Lower lobe of right lung (tissue), 2 donors: ENCODE results near the gene P2RY6. TPM values are rescaled to one million over a fixed set of nuclear protein-coding genes. Genes with fewer than 3 reads are reported as not detected.

Source experiments
- ATAC-seq, 2 donors: fragments of 200-7000 bp; cut with Tn5 transposase; one replicate each; pipeline ENCODE4 v1.9.1; 2020 to 2022; ENCODE audit warnings: mild to moderate bottlenecking in 2 of 2, moderate library complexity in 2 of 2
- DNase-seq: peaks from one replicate; pipeline ENCODE4 v3.0.0-alpha.2; 2020
- H3K27ac ChIP-seq: fragments of 200-600 bp; one replicate; pipeline ENCODE4 v1.8.0; 2022
- H3K27me3 ChIP-seq: fragments of 200-600 bp; one replicate; pipeline ENCODE4 v1.8.0; 2022; ENCODE audit warnings: low read depth
- H3K36me3 ChIP-seq: fragments of 200-600 bp; one replicate; pipeline ENCODE4 v1.8.0; 2022; ENCODE audit warnings: mild to moderate bottlenecking
- H3K4me1 ChIP-seq: fragments of 200-600 bp; one replicate; pipeline ENCODE4 v1.8.0; 2022
- H3K4me3 ChIP-seq: fragments of 200-600 bp; one replicate; pipeline ENCODE4 v1.8.0; 2022; ENCODE audit warnings: mild to moderate bottlenecking
- H3K9me3 ChIP-seq: fragments of 200-600 bp; one replicate; pipeline ENCODE4 v1.8.0; 2022
- CTCF ChIP-seq: fragments of 200-600 bp; IDR thresholded peaks from one replicate; pipeline ENCODE4 v1.8.0; 2022; ENCODE audit warnings: antibody characterized with exemption, mild to moderate bottlenecking
- intact Hi-C: fragments of 100-400 bp; cut with DNase I; formaldehyde crosslinking; loops from one replicate; pipeline ENCODE4 v1.11.0; 2022
- total RNA-seq: library from RNA; stranded (reverse); fragmentation: NEBNext Ultra II Directional; extraction: Animal tissue kit (Norgen Biotek cat#: 25700); gene quantifications from one replicate; pipeline ENCODE4 v1.2.1, GENCODE V29; 2021
- donor health status: DM: no; HTN: yes; CAD: no; lungs with severe emphysema.

The P2RY6 gene
- total RNA-seq, 1 donor from 2014 or later = 3.6 TPM

DNA sequence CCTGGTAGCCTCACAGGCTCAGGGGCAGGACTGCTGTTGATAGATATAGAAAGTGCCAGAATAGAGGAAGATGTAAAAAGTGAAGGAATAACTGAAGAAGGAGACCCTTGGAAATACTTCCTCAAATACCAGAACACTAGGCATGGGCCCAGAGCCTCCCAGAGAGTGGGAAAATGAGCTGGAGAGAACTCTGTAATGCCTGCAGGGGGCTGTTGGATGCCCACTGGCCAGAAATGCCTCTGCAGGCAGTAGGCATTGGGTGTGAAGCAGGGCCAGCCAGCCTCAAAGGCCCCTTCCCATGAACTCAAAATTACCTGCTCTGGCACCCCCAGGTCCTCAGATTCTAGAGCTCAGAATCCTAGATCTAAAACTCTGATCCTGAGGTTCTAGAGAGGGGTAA, 38.9 kb upstream of the P2RY6 start:
- no peak overlapping the region for H3K27ac ChIP-seq

DNA sequence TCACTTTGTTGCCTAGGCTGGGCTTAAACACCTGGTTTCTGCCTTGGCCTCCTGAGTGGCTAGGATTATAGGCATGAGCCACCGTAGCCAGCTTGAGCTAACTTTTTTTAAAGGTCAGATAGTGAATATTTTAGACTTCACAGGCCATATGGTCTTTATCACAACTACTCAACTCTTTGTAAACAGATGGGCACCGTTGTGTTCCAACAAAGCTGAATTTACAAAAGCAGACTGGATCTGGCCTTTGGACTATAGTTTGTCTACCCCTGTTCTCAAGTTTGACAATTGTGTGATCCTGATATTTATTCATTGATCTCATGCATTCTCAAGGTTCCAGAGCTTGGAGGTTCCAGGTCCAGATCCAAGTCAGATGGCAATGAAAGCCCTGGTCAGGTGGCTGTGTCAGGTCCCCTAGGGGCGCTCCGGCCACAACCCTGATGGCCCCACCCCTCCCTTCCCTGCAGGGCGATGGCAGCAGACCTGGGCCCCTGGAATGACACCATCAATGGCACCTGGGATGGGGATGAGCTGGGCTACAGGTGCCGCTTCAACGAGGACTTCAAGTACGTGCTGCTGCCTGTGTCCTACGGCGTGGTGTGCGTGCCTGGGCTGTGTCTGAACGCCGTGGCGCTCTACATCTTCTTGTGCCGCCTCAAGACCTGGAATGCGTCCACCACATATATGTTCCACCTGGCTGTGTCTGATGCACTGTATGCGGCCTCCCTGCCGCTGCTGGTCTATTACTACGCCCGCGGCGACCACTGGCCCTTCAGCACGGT, 38.3 kb upstream of the P2RY6 start:
- H3K4me1 ChIP-seq = peaks cover 6% of the 10 kb centered on the region
- no peak for TF ChIP-seq CTCF

More for the DNA sequence above, 38.9 kb upstream of the P2RY6 start:
- Histone ChIP-seq H3K9me3 (no peaks in the 10 kb centered on the region), H3K27me3 (no peaks in the 10 kb centered on the region), H3K4me1 (peaks cover 9% of the 10 kb centered on the region), H3K36me3 (no peaks in the 10 kb centered on the region), H3K4me3 (no peak overlapping the region)
- DNase-seq (no peak), ATAC-seq (no peak)
- intact Hi-C loops = no loop called here
- TF ChIP-seq CTCF = no peak

DNA sequence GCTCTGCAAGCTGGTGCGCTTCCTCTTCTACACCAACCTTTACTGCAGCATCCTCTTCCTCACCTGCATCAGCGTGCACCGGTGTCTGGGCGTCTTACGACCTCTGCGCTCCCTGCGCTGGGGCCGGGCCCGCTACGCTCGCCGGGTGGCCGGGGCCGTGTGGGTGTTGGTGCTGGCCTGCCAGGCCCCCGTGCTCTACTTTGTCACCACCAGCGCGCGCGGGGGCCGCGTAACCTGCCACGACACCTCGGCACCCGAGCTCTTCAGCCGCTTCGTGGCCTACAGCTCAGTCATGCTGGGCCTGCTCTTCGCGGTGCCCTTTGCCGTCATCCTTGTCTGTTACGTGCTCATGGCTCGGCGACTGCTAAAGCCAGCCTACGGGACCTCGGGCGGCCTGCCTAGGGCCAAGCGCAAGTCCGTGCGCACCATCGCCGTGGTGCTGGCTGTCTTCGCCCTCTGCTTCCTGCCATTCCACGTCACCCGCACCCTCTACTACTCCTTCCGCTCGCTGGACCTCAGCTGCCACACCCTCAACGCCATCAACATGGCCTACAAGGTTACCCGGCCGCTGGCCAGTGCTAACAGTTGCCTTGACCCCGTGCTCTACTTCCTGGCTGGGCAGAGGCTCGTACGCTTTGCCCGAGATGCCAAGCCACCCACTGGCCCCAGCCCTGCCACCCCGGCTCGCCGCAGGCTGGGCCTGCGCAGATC, 37.5 kb upstream of the P2RY6 start:
- DNase-seq = no peak
- no peak for ATAC-seq
- Histone ChIP-seq H3K27ac (no peak overlapping the region), H3K9me3 (no peaks in the 10 kb centered on the region), H3K4me3 (no peak overlapping the region), H3K27me3 (no peaks in the 10 kb centered on the region), H3K36me3 (no peaks in the 10 kb centered on the region), H3K4me1 (peaks cover 4% of the 10 kb centered on the region)
- intact Hi-C loops = no loop called here
- no peak for TF ChIP-seq CTCF

More for the DNA sequence above, 38.3 kb upstream of the P2RY6 start:
- Histone ChIP-seq H3K27me3 (no peaks in the 10 kb centered on the region), H3K9me3 (no peaks in the 10 kb centered on the region), H3K4me3 (no peak overlapping the region), H3K27ac (no peak overlapping the region), H3K36me3 (no peaks in the 10 kb centered on the region)
- DNase-seq (no peak), ATAC-seq (no peak)
- intact Hi-C loops = no loop called here

- no peaks in the 10 kb centered on the region for H3K27me3 ChIP-seq
- intact Hi-C loops = no loop called here
- no peaks in the 10 kb centered on the region for H3K9me3 ChIP-seq
- no peak overlapping the region for H3K4me3 ChIP-seq
- H3K36me3 ChIP-seq = no peaks in the 10 kb centered on the region
- peaks cover 8% of the 10 kb centered on the region for H3K4me1 ChIP-seq
- no peak for ATAC-seq
- no peak overlapping the region for H3K27ac ChIP-seq
- no peak for DNase-seq
- TF ChIP-seq CTCF = no peak
Measured at GRCh38 chr11:73235236-73235786, 36.8 kb upstream of the P2RY6 start.

DNA sequence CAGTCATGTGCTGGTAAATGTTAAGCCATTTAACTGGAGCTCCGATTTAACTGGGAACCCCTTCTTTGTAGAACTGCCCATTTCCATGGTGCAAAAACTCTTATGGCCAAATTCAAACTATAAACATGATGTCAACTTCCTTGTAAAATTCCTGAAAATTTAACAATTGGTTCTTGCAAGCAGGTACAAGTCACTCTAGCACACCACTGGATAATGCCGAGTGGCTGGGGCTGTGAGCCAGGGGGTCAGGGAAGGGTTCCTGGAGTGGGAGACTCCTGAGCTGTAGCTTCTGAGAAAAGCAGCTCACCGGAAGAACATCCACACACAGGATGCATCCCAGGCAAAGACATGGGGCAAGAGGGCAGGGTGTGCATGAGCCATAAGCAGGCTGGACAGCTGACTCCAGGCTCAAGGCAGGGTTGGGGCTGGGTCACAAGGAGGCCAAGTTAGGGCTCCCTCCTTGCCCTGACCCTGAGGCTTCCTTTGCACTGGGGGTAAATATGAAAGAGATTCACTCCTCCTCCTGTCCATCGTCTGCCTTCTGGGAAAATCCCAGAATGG, 35.9 kb upstream of the P2RY6 start:
- no peak for ATAC-seq
- Histone ChIP-seq H3K27ac (no peak overlapping the region), H3K9me3 (no peaks in the 10 kb centered on the region), H3K27me3 (no peaks in the 10 kb centered on the region), H3K4me1 (peaks cover 13% of the 10 kb centered on the region), H3K36me3 (no peaks in the 10 kb centered on the region), H3K4me3 (no peak overlapping the region)
- no peak for TF ChIP-seq CTCF
- no peak for DNase-seq
- intact Hi-C loops = no loop called here
